ENCODE data around the gene ZIK1.
A peak's percentile ranks its signal among the peaks of the same experiment; 100 is the strongest.

Gene ZIK1

GRCh38 chr19:57623091-57623490 lies 39.1 kb downstream of the ZIK1 start:
- TF ChIP-seq CTCF (IDR thresholded peaks at IDR 0.05; ENCODE audit: low read depth, low read length, missing control alignments), result no peak
- DNase-seq (ENCODE audit: low read depth), result no peak
- no peak overlapping the region for H3K4me3 ChIP-seq (ENCODE audit: low read depth, low read length)

GRCh38 chr19:57632987-57633831 lies 49.3 kb downstream of the ZIK1 start, which contains the start of gene ZNF211:
ZNF211 (plus strand) TSS chr19:57633168; CDS start chr19:57633347, 179 bp downstream.
- TF ChIP-seq CTCF (IDR thresholded peaks at IDR 0.05; ENCODE audit: low read depth, low read length, missing control alignments), result no peak

GRCh38 chr19:57633832-57634131 lies 49.8 kb downstream of the ZIK1 start:
- H3K4me3 ChIP-seq (ENCODE audit: low read depth, low read length), result peak overlapping the region; percentile 60
- no peak for DNase-seq (ENCODE audit: low read depth)
- TF ChIP-seq CTCF (IDR thresholded peaks at IDR 0.05; ENCODE audit: low read depth, low read length, missing control alignments), result no peak

More at GRCh38 chr19:57632987-57633831, 49.3 kb downstream of the ZIK1 start, which contains the start of gene ZNF211:
- peak; percentile 86 for DNase-seq (ENCODE audit: low read depth)
- peak within 1 kb of the TSS; percentile 60 for H3K4me3 ChIP-seq (ENCODE audit: low read depth, low read length)

- no peak overlapping the region for H3K4me3 ChIP-seq (ENCODE audit: low read depth, low read length)
- no peak for DNase-seq (ENCODE audit: low read depth)
- TF ChIP-seq CTCF (IDR thresholded peaks at IDR 0.05; ENCODE audit: low read depth, low read length, missing control alignments), result no peak
Observed at GRCh38 chr19:57637379-57637778, 53.4 kb downstream of the ZIK1 start.

- no peak for TF ChIP-seq CTCF (IDR thresholded peaks at IDR 0.05; ENCODE audit: low read depth, low read length, missing control alignments)
- DNase-seq (ENCODE audit: low read depth), result no peak
- no peak overlapping the region for H3K4me3 ChIP-seq (ENCODE audit: low read depth, low read length)
Observed at GRCh38 chr19:57641715-57642234, 57.8 kb downstream of the ZIK1 start.

GRCh38 chr19:57642396-57643046 lies 58.6 kb downstream of the ZIK1 start:
- H3K4me3 ChIP-seq (ENCODE audit: low read depth, low read length), result no peak overlapping the region
- no peak for TF ChIP-seq CTCF (IDR thresholded peaks at IDR 0.05; ENCODE audit: low read depth, low read length, missing control alignments)
- no peak for DNase-seq (ENCODE audit: low read depth)

Measured in GM12864 (cell line).